ENCODE data around the gene CCN2. TPM values are rescaled to one million over a fixed set of nuclear protein-coding genes. Genes with fewer than 3 reads are reported as not detected.

The CCN2 gene
- total RNA-seq, 2 experiments from 2014 or later, result 0.36 TPM; not detected in 1

- H3K9me3 ChIP-seq (ENCODE audit: low read length), result peaks cover 21% of the 10 kb centered on the region
- no peak overlapping the region for H3K4me3 ChIP-seq (ENCODE audit: low read depth, low read length, poor library complexity, severe bottlenecking)
- H3K9me2 ChIP-seq (ENCODE audit: insufficient read depth, low read length), result no peaks in the 10 kb centered on the region
- TF ChIP-seq, protein P1, sequence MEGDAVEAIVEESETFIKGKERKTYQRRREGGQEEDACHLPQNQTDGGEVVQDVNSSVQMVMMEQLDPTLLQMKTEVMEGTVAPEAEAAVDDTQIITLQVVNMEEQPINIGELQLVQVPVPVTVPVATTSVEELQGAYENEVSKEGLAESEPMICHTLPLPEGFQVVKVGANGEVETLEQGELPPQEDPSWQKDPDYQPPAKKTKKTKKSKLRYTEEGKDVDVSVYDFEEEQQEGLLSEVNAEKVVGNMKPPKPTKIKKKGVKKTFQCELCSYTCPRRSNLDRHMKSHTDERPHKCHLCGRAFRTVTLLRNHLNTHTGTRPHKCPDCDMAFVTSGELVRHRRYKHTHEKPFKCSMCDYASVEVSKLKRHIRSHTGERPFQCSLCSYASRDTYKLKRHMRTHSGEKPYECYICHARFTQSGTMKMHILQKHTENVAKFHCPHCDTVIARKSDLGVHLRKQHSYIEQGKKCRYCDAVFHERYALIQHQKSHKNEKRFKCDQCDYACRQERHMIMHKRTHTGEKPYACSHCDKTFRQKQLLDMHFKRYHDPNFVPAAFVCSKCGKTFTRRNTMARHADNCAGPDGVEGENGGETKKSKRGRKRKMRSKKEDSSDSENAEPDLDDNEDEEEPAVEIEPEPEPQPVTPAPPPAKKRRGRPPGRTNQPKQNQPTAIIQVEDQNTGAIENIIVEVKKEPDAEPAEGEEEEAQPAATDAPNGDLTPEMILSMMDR (conservative IDR thresholded peaks at IDR 0.05; ENCODE audit: low read length), result peak; percentile 90
- TF ChIP-seq EZH2phosphoT487 (IDR thresholded peaks at IDR 0.05; ENCODE audit: borderline replicate concordance, low read depth, low read length), result no peak
- BruUV-seq (replicated peaks), result no TSS peak
- H2AFZ ChIP-seq (ENCODE audit: low read length), result peak overlapping the region; percentile 25; the same call in 1 of the 2 replicates
- peaks cover 6% of the 10 kb centered on the region for H3K4me1 ChIP-seq (ENCODE audit: insufficient read depth, low read length, poor library complexity, severe bottlenecking)
- no peak overlapping the region for H3K4me2 ChIP-seq (ENCODE audit: low read length)
- H3K27ac ChIP-seq (ENCODE audit: low read depth, low read length, poor library complexity, severe bottlenecking), result no peak overlapping the region
- peak; percentile 68 for DNase-seq (ENCODE audit: low spot score)
- H3K36me3 ChIP-seq (ENCODE audit: insufficient read depth, low read length), result no peaks in the 10 kb centered on the region
- no peaks in the 10 kb centered on the region for H3K79me2 ChIP-seq (ENCODE audit: insufficient read depth, low read depth, low read length)
- POLR2A ChIA-PET, result interaction anchor here (0.7 to 1.0 kb wide), 3 partner anchors 334 to 570 kb away, joined by 3 to 5 read pairs (median 3); no protein-coding TSS in a partner anchor
- H4K20me1 ChIP-seq (ENCODE audit: insufficient read depth, low read length), result no peaks in the 10 kb centered on the region
- CTCF ChIA-PET (ENCODE audit: unreplicated experiment), result interaction anchor here (1.8 to 1.9 kb wide), 2 partner anchors 355 to 373 kb away, joined by 5 to 8 read pairs; no protein-coding TSS in a partner anchor
- intact Hi-C loops (cut with micrococcal nuclease; ENCODE audit: unreplicated experiment), result loop anchor here (1.0 to 5.0 kb wide), 3 partner anchors 293 to 373 kb away; no protein-coding TSS in a partner anchor
Observed at GRCh38 chr6:131924881-131925474, 26.2 kb downstream of the CCN2 start.

DNA sequence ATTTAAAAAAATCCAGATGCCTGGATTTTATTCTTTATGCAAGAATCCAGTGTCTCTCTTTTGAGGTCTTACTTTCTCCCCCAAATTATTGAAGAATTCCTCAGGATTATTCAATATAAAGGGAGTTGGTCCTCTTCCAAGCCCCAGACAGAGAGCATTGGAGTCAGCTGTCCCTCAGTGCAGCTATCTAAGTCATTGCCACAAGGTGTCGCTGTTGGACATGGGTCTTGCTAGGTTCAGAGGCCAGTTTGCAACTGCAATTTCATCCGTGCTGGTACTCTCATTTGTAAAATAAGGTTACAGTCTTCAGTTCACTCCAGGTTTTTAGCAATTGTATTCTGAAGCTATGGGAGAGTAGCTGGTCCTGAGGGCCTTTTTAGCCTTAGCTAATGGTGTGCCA is 27.8 kb downstream of the CCN2 start:
- no peaks in the 10 kb centered on the region for H4K20me1 ChIP-seq (ENCODE audit: insufficient read depth, low read length)
- peaks cover 21% of the 10 kb centered on the region for H3K9me3 ChIP-seq (ENCODE audit: low read length)
- H3K4me3 ChIP-seq (ENCODE audit: low read depth, low read length, poor library complexity, severe bottlenecking), result no peak overlapping the region
- peak; percentile 84 for DNase-seq (ENCODE audit: low spot score)
- TF ChIP-seq, protein P1 (conservative IDR thresholded peaks at IDR 0.05; ENCODE audit: low read length), result peak; percentile 95
- no peak for TF ChIP-seq EZH2phosphoT487 (IDR thresholded peaks at IDR 0.05; ENCODE audit: borderline replicate concordance, low read depth, low read length)
- H3K4me2 ChIP-seq (ENCODE audit: low read length), result no peak overlapping the region
- H3K9me2 ChIP-seq (ENCODE audit: insufficient read depth, low read length), result no peaks in the 10 kb centered on the region
- intact Hi-C loops (cut with micrococcal nuclease; ENCODE audit: unreplicated experiment), result loop anchor here (2.0 to 5.0 kb wide), 3 partner anchors 237 to 354 kb away; no protein-coding TSS in a partner anchor
- no peak overlapping the region for H3K27ac ChIP-seq (ENCODE audit: low read depth, low read length, poor library complexity, severe bottlenecking)
- POLR2A ChIA-PET, result interaction anchor here (0.7 to 1.3 kb wide), 4 partner anchors 14 to 747 kb away, joined by 3 to 5 read pairs (median 4); no protein-coding TSS in a partner anchor
- no TSS peak for BruUV-seq (replicated peaks)
- CTCF ChIA-PET (ENCODE audit: unreplicated experiment), result interaction anchor here (1.2 to 2.2 kb wide), 4 partner anchors 8 to 342 kb away, joined by 3 to 7 read pairs (median 3); no protein-coding TSS in a partner anchor
- H3K79me2 ChIP-seq (ENCODE audit: insufficient read depth, low read depth, low read length), result no peaks in the 10 kb centered on the region
- H3K36me3 ChIP-seq (ENCODE audit: insufficient read depth, low read length), result no peaks in the 10 kb centered on the region
- no peak overlapping the region for H2AFZ ChIP-seq (ENCODE audit: low read length)
- peaks cover 7% of the 10 kb centered on the region for H3K4me1 ChIP-seq (ENCODE audit: insufficient read depth, low read length, poor library complexity, severe bottlenecking)

- Histone ChIP-seq H3K9me2 (ENCODE audit: insufficient read depth, low read length) (no peaks in the 10 kb centered on the region), H4K20me1 (ENCODE audit: insufficient read depth, low read length) (no peaks in the 10 kb centered on the region), H3K36me3 (ENCODE audit: insufficient read depth, low read length) (peaks cover 3% of the 10 kb centered on the region; the same call in 1 of the 2 replicates), H3K9me3 (ENCODE audit: low read length) (peaks cover 27% of the 10 kb centered on the region), H3K79me2 (ENCODE audit: insufficient read depth, low read depth, low read length) (no peaks in the 10 kb centered on the region), H3K4me2 (ENCODE audit: low read length) (no peak overlapping the region), H2AFZ (ENCODE audit: low read length) (no peak overlapping the region), H3K4me1 (ENCODE audit: insufficient read depth, low read length, poor library complexity, severe bottlenecking) (peaks cover 25% of the 10 kb centered on the region), H3K27ac (ENCODE audit: low read depth, low read length, poor library complexity, severe bottlenecking) (no peak overlapping the region), H3K4me3 (ENCODE audit: low read depth, low read length, poor library complexity, severe bottlenecking) (no peak overlapping the region)
- POLR2A ChIA-PET, result interaction anchor here (0.7 kb wide), 1 partner anchor 60 kb away, joined by 3 read pairs; no protein-coding TSS in a partner anchor
- intact Hi-C loops (cut with micrococcal nuclease; ENCODE audit: unreplicated experiment), result loop anchor here (5.0 kb wide), 1 partner anchor 357 kb away; no protein-coding TSS in a partner anchor
- CTCF ChIA-PET (ENCODE audit: unreplicated experiment), result no interaction called here
- no peak for DNase-seq (ENCODE audit: low spot score)
- no peak for TF ChIP-seq EZH2phosphoT487 (IDR thresholded peaks at IDR 0.05; ENCODE audit: borderline replicate concordance, low read depth, low read length)
- BruUV-seq (replicated peaks), result no TSS peak
Observed at GRCh38 chr6:131920656-131921055, 30.5 kb downstream of the CCN2 start.

Measured in OCI-LY7 (cell line).